ENCODE data around the gene DNAH17.

Gene DNAH17

GRCh38 chr17:78416791-78417530 is 160.2 kb downstream of the DNAH17 start:
- Histone ChIP-seq H2AK5ac (ENCODE audit: low read length, severe bottlenecking) (peak overlapping the region; percentile 59), H3K4ac (ENCODE audit: low read depth in 1 of 2, low read length in 2 of 2) (peak overlapping the region; percentile 57 to 99), H3K4me3 (ENCODE audit: insufficient read depth in 1 of 2, low read depth in 1 of 2, low read length in 2 of 2) (no peak overlapping the region), H3K79me1 (replicated peaks; ENCODE audit: low read length, poor library complexity, severe bottlenecking) (peaks cover 22% of the 10 kb centered on the region), H2BK5ac (ENCODE audit: low read depth, low read length, poor library complexity, severe bottlenecking) (peak overlapping the region; percentile 84), H2BK12ac (ENCODE audit: low read length in 2 of 2) (peak overlapping the region; percentile 94 to 100), H3K36me3 (ENCODE audit: control insufficient read depth in 1 of 2, insufficient read depth in 2 of 2, low read depth in 1 of 2, low read length in 2 of 2) (peaks cover 59 to 81% of the 10 kb centered on the region in 2 experiments), H4K91ac (ENCODE audit: low read length) (peak overlapping the region; percentile 99), H3K23ac (ENCODE audit: low read length in 2 of 2) (no peak overlapping the region), H3K27ac (ENCODE audit: low read length, poor library complexity, severe bottlenecking) (peak overlapping the region; percentile 91), H3K9me3 (ENCODE audit: control insufficient read depth, low read length) (no peaks in the 10 kb centered on the region), H3K4me2 (ENCODE audit: low read length, poor library complexity, severe bottlenecking) (no peak overlapping the region), H3K18ac (ENCODE audit: low read depth in 1 of 2, low read length in 2 of 2) (peak overlapping the region; percentile 98 to 100), H3K27me3 (ENCODE audit: control insufficient read depth in 1 of 2, insufficient read depth in 1 of 2, low read length in 2 of 2) (no peaks in the 10 kb centered on the region), H3K4me1 (ENCODE audit: control insufficient read depth, insufficient read depth, low read depth, low read length) (peaks cover 56% of the 10 kb centered on the region), H2BK15ac (ENCODE audit: low read depth, poor library complexity, severe bottlenecking) (peak overlapping the region; percentile 92), H4K8ac (ENCODE audit: low read length) (peak overlapping the region; percentile 96), H3K14ac (ENCODE audit: low read length in 2 of 2) (peak overlapping the region in 1 of 2 experiments; percentile 95), H2AFZ (ENCODE audit: low read depth, low read length) (no peak overlapping the region), H3K9ac (ENCODE audit: low read length) (peak overlapping the region; percentile 43), H2BK120ac (ENCODE audit: low read depth, low read length) (peak overlapping the region; percentile 92)
- DNase-seq, result peak; percentile 95
- 47% methylated on average over 14 of the region's 15 CpGs for WGBS

- peaks cover 50% of the 10 kb centered on the region for H3K4me1 ChIP-seq (ENCODE audit: control insufficient read depth, insufficient read depth, low read depth, low read length)
- peaks cover 62 to 78% of the 10 kb centered on the region in 2 experiments for H3K36me3 ChIP-seq (ENCODE audit: control insufficient read depth in 1 of 2, insufficient read depth in 2 of 2, low read depth in 1 of 2, low read length in 2 of 2)
- peak overlapping the region; percentile 74 for H4K91ac ChIP-seq (ENCODE audit: low read length)
- H2BK120ac ChIP-seq (ENCODE audit: low read depth, low read length), result peak overlapping the region; percentile 91
- H2BK12ac ChIP-seq (ENCODE audit: low read length in 2 of 2), result peak overlapping the region; percentile 4 to 66
- H3K9ac ChIP-seq (ENCODE audit: low read length), result peak overlapping the region; percentile 43
- no peak overlapping the region for H3K4me3 ChIP-seq (ENCODE audit: insufficient read depth in 1 of 2, low read depth in 1 of 2, low read length in 2 of 2)
- H3K27me3 ChIP-seq (ENCODE audit: control insufficient read depth in 1 of 2, insufficient read depth in 1 of 2, low read length in 2 of 2), result no peaks in the 10 kb centered on the region
- peak overlapping the region in 1 of 2 experiments; percentile 63 for H3K14ac ChIP-seq (ENCODE audit: low read length in 2 of 2)
- peak overlapping the region in 1 of 2 experiments; percentile 59 for H3K23ac ChIP-seq (ENCODE audit: low read length in 2 of 2)
- H2BK15ac ChIP-seq (ENCODE audit: low read depth, poor library complexity, severe bottlenecking), result peak overlapping the region; percentile 38
- peaks cover 19% of the 10 kb centered on the region for H3K79me1 ChIP-seq (replicated peaks; ENCODE audit: low read length, poor library complexity, severe bottlenecking)
- peak overlapping the region; percentile 91 for H3K27ac ChIP-seq (ENCODE audit: low read length, poor library complexity, severe bottlenecking)
- no peaks in the 10 kb centered on the region for H3K9me3 ChIP-seq (ENCODE audit: control insufficient read depth, low read length)
- peak overlapping the region; percentile 30 for H4K8ac ChIP-seq (ENCODE audit: low read length)
- no peak overlapping the region for H2AFZ ChIP-seq (ENCODE audit: low read depth, low read length)
- H3K18ac ChIP-seq (ENCODE audit: low read depth in 1 of 2, low read length in 2 of 2), result peak overlapping the region; percentile 85 to 89
- H2AK5ac ChIP-seq (ENCODE audit: low read length, severe bottlenecking), result peak overlapping the region; percentile 65
- H3K4ac ChIP-seq (ENCODE audit: low read depth in 1 of 2, low read length in 2 of 2), result peak overlapping the region; percentile 19 to 88
- DNase-seq, result peak; percentile 70
- H2BK5ac ChIP-seq (ENCODE audit: low read depth, low read length, poor library complexity, severe bottlenecking), result peak overlapping the region; percentile 4
- no peak overlapping the region for H3K4me2 ChIP-seq (ENCODE audit: low read length, poor library complexity, severe bottlenecking)
- 45% methylated on average over 16 of the region's 17 CpGs for WGBS
These were observed 161.1 kb downstream of the DNAH17 start for GRCh38 chr17:78415821-78416711.

GRCh38 chr17:78414178-78415162 is 162.7 kb downstream of the DNAH17 start:
- peak overlapping the region in 1 of 2 experiments; percentile 38 for H3K14ac ChIP-seq (ENCODE audit: low read length in 2 of 2)
- H3K4me3 ChIP-seq (ENCODE audit: insufficient read depth in 1 of 2, low read depth in 1 of 2, low read length in 2 of 2), result no peak overlapping the region
- peaks cover 53 to 64% of the 10 kb centered on the region in 2 experiments for H3K36me3 ChIP-seq (ENCODE audit: control insufficient read depth in 1 of 2, insufficient read depth in 2 of 2, low read depth in 1 of 2, low read length in 2 of 2)
- H2BK15ac ChIP-seq (ENCODE audit: low read depth, poor library complexity, severe bottlenecking), result peak overlapping the region; percentile 45
- H3K4me1 ChIP-seq (ENCODE audit: control insufficient read depth, insufficient read depth, low read depth, low read length), result peaks cover 49% of the 10 kb centered on the region
- 84% methylated on average over 34 of the region's 34 CpGs for WGBS
- H3K27me3 ChIP-seq (ENCODE audit: control insufficient read depth in 1 of 2, insufficient read depth in 1 of 2, low read length in 2 of 2), result no peaks in the 10 kb centered on the region
- H2BK5ac ChIP-seq (ENCODE audit: low read depth, low read length, poor library complexity, severe bottlenecking), result no peak overlapping the region
- H2BK12ac ChIP-seq (ENCODE audit: low read length in 2 of 2), result peak overlapping the region; percentile 33 to 91
- H3K23ac ChIP-seq (ENCODE audit: low read length in 2 of 2), result peak overlapping the region in 1 of 2 experiments; percentile 28
- H3K27ac ChIP-seq (ENCODE audit: low read length, poor library complexity, severe bottlenecking), result no peak overlapping the region
- H3K79me1 ChIP-seq (replicated peaks; ENCODE audit: low read length, poor library complexity, severe bottlenecking), result peaks cover 11% of the 10 kb centered on the region
- H4K8ac ChIP-seq (ENCODE audit: low read length), result peak overlapping the region; percentile 59
- no peak overlapping the region for H3K9ac ChIP-seq (ENCODE audit: low read length)
- peak overlapping the region; percentile 91 for H4K91ac ChIP-seq (ENCODE audit: low read length)
- peak overlapping the region; percentile 58 to 81 for H3K18ac ChIP-seq (ENCODE audit: low read depth in 1 of 2, low read length in 2 of 2)
- H3K4me2 ChIP-seq (ENCODE audit: low read length, poor library complexity, severe bottlenecking), result no peak overlapping the region
- DNase-seq, result no peak
- peak overlapping the region; percentile 57 to 67 for H3K4ac ChIP-seq (ENCODE audit: low read depth in 1 of 2, low read length in 2 of 2)
- H3K9me3 ChIP-seq (ENCODE audit: control insufficient read depth, low read length), result no peaks in the 10 kb centered on the region
- no peak overlapping the region for H2AFZ ChIP-seq (ENCODE audit: low read depth, low read length)
- H2AK5ac ChIP-seq (ENCODE audit: low read length, severe bottlenecking), result peak overlapping the region; percentile 82
- H2BK120ac ChIP-seq (ENCODE audit: low read depth, low read length), result peak overlapping the region; percentile 11
